ENCODE measurements around the gene LILRB2.
"Not testable (repeated sequence)": the region's sequence is repeated elsewhere in the genome, so short reads cannot be mapped to it uniquely, and the experiment has no call there.

LILRB2 gene

DNA sequence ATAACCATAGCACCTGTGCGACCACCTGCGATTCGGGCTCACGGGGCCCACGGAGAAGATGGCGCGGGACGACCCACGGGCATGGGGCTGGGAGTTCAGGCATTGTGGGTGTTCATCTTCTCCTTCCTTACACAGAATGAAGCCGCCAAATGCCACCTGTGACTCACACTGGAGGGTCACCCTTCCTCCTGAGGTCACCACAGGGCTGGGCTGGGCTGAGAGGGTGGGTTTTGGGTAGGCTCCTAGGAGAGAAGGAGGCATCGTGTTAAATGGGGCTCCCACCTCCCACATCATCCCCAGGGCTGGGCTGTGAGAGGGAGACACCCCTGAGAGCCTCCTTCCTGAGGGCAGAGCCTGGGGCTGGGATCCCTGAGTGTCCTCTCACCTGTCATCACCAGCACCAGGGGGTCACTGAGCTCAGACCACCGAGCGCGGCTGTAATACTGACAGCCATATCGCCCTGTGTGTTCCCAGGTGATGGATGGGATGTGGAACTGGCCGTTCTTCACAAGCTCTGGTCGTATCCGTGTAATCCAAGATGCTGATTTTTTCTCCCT is 1.4 kb downstream of the LILRB2 start:
- Mint-ChIP-seq H3K27me3 (ENCODE audit: low read depth) (peaks cover 12% of the 10 kb centered on the region), H3K36me3 (ENCODE audit: low read depth) (no peaks in the 10 kb centered on the region), H3K9me3 (peaks cover 4% of the 10 kb centered on the region), H3K4me3 (no peak overlapping the region), H3K27ac (no peak overlapping the region), H3K4me1 (peaks cover 5% of the 10 kb centered on the region)
- no peak for TF ChIP-seq CTCF (IDR thresholded peaks at IDR 0.05; ENCODE audit: unreplicated experiment in 3 of 3)

DNA sequence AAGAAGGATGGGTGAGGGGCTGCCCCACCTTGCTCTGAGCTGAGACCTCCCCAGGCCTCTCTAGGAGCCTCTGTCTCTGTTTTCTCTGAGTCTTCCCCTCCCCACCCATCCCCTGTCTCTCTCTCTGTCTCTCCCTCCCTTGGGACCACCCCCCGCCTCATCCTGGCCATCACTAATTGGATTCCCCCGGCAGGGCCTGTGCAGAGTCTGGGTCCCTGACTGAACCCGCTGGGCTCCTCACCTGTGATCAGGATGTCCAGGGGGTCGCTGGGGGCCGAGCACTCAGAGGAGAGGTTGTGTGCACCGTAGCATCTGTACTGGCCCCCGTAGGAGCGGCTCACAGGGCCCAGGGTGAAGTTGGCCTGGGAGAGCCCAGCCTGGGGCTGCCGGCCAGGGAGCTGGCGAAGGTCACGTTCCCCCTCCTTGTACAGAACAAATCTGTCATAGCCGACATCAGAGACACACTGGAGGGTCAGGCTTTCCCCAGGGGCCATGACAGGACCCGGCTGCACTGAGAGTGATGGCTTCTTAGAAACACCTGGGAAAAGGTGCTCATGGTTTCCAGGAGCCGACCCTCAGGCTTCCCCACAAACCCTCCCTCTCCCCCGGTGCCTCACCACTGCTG is 2.2 kb downstream of the LILRB2 start:
- not testable (repeated sequence) for H3K27ac Mint-ChIP-seq; H3K4me1 Mint-ChIP-seq; H3K36me3 Mint-ChIP-seq (ENCODE audit: low read depth); H3K4me3 Mint-ChIP-seq; H3K9me3 Mint-ChIP-seq
- H3K27me3 Mint-ChIP-seq (ENCODE audit: low read depth) = peaks cover 18% of the 10 kb centered on the region

GRCh38 chr19:54278056-54278455 is 2.9 kb downstream of the LILRB2 start:
- not testable (repeated sequence) for H3K4me3 Mint-ChIP-seq; H3K36me3 Mint-ChIP-seq (ENCODE audit: low read depth); H3K4me1 Mint-ChIP-seq; H3K27ac Mint-ChIP-seq; H3K9me3 Mint-ChIP-seq
- peaks cover 21% of the 10 kb centered on the region for H3K27me3 Mint-ChIP-seq (ENCODE audit: low read depth)

DNA sequence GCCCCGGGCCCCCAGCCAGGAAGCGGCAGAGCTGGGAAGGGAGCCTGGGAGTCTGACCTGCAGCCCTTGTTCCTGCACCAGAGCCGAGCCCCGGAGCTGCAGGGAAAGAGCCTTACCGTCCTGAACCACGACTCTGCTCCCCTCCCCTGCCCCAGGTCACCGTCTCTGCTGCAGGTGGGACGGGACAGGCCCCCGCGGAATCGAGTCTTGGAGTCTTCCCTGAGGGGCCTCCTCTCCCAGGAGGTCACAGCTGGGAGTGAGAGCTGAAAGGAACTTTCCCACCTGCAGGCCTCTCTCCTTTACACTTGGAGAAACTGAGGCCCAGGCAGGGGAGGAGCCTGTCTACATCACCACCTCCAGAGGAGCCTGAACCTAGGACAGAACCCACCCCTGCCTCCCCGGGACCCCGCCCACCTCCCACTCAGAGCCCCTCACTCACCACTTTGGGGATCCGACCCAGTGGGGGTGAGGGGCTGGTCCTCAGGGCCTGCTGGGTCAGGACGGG is 3.7 kb downstream of the LILRB2 start:
- H3K4me3 Mint-ChIP-seq; H3K27ac Mint-ChIP-seq; H3K4me1 Mint-ChIP-seq; H3K36me3 Mint-ChIP-seq (ENCODE audit: low read depth); H3K9me3 Mint-ChIP-seq: not testable (repeated sequence)
- peaks cover 23% of the 10 kb centered on the region for H3K27me3 Mint-ChIP-seq (ENCODE audit: low read depth)

DNA sequence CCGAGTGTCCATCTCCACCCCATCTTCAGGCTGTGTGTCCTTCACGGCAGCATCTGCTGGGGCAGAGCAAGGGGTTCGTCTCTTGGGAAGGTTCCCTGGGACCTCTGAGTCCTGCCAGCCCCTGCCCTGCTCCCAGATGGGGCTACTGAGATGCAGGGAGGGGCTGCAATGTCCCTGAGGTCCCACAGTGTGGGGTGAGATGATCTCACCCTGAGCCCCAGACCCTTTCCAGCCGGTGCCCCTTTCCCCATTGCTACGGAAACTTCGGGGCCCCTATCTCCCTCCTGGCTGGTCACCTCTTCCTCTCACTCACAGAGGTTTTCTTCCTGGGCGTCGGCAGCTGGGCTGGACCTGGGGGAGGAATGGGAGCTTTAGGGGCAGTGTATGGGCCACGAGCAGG is 5.0 kb downstream of the LILRB2 start:
- Mint-ChIP-seq H3K27ac (no peak overlapping the region), H3K36me3 (ENCODE audit: low read depth) (no peaks in the 10 kb centered on the region), H3K4me1 (no peaks in the 10 kb centered on the region), H3K4me3 (no peak overlapping the region), H3K27me3 (ENCODE audit: low read depth) (peaks cover 26% of the 10 kb centered on the region), H3K9me3 (no peaks in the 10 kb centered on the region)
- TF ChIP-seq CTCF (IDR thresholded peaks at IDR 0.05; ENCODE audit: unreplicated experiment in 3 of 3) = no peak

GRCh38 chr19:54274516-54274915 is 6.4 kb downstream of the LILRB2 start:
- H3K4me3 Mint-ChIP-seq; H3K36me3 Mint-ChIP-seq (ENCODE audit: low read depth): not testable (repeated sequence)
- H3K27me3 Mint-ChIP-seq (ENCODE audit: low read depth) = peaks cover 18% of the 10 kb centered on the region

DNA sequence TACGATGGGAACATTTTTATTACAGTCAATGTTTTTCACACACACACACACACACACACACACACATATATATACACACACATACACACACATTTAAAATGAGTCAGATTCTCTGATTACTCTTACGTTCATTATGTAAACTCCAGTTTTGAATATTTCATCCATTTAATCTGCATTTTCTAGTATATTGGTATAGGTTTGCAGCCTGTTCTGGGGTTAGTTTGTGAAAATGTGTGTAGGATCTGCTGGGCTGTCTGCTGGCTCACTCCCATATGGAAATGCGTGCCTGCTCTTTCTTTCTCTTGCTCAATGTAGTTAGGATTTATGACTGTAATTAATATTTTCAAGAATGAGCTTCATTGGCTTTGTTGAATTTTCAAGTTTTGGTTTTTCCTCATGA is 7.1 kb downstream of the LILRB2 start:
- Mint-ChIP-seq H3K27ac (no peak overlapping the region), H3K4me3 (no peak overlapping the region), H3K36me3 (ENCODE audit: low read depth) (no peaks in the 10 kb centered on the region), H3K27me3 (ENCODE audit: low read depth) (peaks cover 18% of the 10 kb centered on the region), H3K9me3 (peaks cover 3% of the 10 kb centered on the region), H3K4me1 (no peaks in the 10 kb centered on the region)
- no peak for TF ChIP-seq CTCF (IDR thresholded peaks at IDR 0.05; ENCODE audit: unreplicated experiment in 3 of 3)

More at GRCh38 chr19:54274516-54274915, 6.4 kb downstream of the LILRB2 start:
- H3K27ac Mint-ChIP-seq, H3K9me3 Mint-ChIP-seq, H3K4me1 Mint-ChIP-seq: not testable (repeated sequence)

- H3K4me1 Mint-ChIP-seq; H3K36me3 Mint-ChIP-seq (ENCODE audit: low read depth); H3K9me3 Mint-ChIP-seq; H3K4me3 Mint-ChIP-seq; H3K27ac Mint-ChIP-seq: not testable (repeated sequence)
- H3K27me3 Mint-ChIP-seq (ENCODE audit: low read depth) = peaks cover 25% of the 10 kb centered on the region
These were observed 8.7 kb downstream of the LILRB2 start for GRCh38 chr19:54272181-54272580.

DNA sequence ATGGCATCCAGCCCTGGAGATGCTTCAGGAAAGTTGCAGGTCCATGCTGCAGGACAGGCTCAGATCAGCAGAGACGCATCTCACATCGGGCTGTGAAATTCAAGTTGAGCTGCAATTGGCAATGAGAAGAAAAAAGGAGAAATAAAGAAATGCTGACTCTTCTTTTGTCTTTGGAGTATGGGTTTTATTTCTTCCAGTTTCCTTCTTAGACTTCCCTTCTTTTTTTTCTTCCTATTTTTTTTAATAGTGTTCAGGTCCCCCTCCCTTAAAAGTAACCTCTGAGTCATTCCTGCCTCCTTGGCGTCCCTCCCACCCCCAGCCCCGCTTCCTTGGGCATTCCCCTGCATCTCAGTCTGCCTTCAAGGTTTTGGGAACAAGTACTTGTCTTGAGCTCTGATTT is 9.3 kb downstream of the LILRB2 start:
- H3K27ac Mint-ChIP-seq; H3K36me3 Mint-ChIP-seq (ENCODE audit: low read depth); H3K4me1 Mint-ChIP-seq; H3K4me3 Mint-ChIP-seq; H3K9me3 Mint-ChIP-seq: not testable (repeated sequence)
- peaks cover 25% of the 10 kb centered on the region for H3K27me3 Mint-ChIP-seq (ENCODE audit: low read depth)
